Mesothelial cell of epicardium (in vitro differentiated cells): Measurements from ENCODE around the gene PRAMEF8. TPM values are rescaled to one million over a fixed set of nuclear protein-coding genes. Genes with fewer than 3 reads are reported as not detected.
"Not testable (repeated sequence)": the region's sequence is repeated elsewhere in the genome, so short reads cannot be mapped to it uniquely, and the experiment has no call there.

Experiments
- DNase-seq, 2 experiments: peaks; one replicate each; pipeline ENCODE4 v3.0.0; 2021; ENCODE audit warnings: low spot score in 2 of 2; ENCODE audit not compliant: unreplicated experiment in 2 of 2
- H3K27ac Mint-ChIP-seq: 2 replicates; pipeline ENCODE4 v1.8.0; 2021; ENCODE audit warnings: mixed read lengths
- H3K27me3 Mint-ChIP-seq: 2 replicates; pipeline ENCODE4 v1.8.0; 2021; ENCODE audit warnings: low read depth, mixed read lengths
- H3K36me3 Mint-ChIP-seq: 2 replicates; pipeline ENCODE4 v1.8.0; 2021; ENCODE audit warnings: mixed read lengths
- H3K4me1 Mint-ChIP-seq: 2 replicates; pipeline ENCODE4 v1.8.0; 2021; ENCODE audit warnings: mixed read lengths
- H3K4me3 Mint-ChIP-seq: 2 replicates; pipeline ENCODE4 v1.8.0; 2021; ENCODE audit warnings: mild to moderate bottlenecking, moderate library complexity, mixed read lengths
- H3K9me3 Mint-ChIP-seq: 2 replicates; pipeline ENCODE4 v1.8.0; 2021; ENCODE audit warnings: mixed read lengths
- total RNA-seq: library from RNA; stranded (reverse); gene quantifications from 3 replicates; pipeline ENCODE4 v1.2.1, GENCODE V29; 2021

Gene PRAMEF8
- not detected in 3 replicates for total RNA-seq

DNA sequence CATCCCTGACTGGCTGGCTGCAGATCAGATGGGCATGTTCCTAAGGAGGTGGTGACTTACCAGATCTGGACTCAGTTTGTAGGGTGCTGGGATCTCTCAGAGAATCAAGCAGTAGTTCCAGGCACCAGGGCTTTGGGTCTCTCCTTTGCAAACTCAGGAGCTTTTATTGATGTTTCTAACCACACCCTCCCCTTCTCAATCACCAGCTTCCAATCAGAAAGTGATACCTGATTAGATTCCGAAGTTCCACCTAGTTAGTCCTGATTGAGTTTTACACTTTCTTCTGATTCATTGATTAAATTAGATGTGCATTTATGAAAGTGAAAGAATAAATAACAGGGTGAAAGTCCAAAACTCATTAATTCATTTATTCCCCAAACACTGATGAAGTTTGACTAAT lies at the start of gene PRAMEF8:
PRAMEF8 (minus strand) TSS at position 101 of the 400 bp plus-strand sequence. CDS start 1,046 bp downstream, outside the sequence.
- not testable (repeated sequence) for H3K27ac Mint-ChIP-seq, H3K4me1 Mint-ChIP-seq, H3K9me3 Mint-ChIP-seq, H3K4me3 Mint-ChIP-seq, H3K27me3 Mint-ChIP-seq, H3K36me3 Mint-ChIP-seq, DNase-seq

GRCh38 chr1:13315281-13315680 lies 30.3 kb upstream of the PRAMEF8 start, which contains the start of gene PRAMEF15:
Gene PRAMEF15 (plus strand): TSS chr1:13315581. CDS start chr1:13318408, 2,827 bp downstream.
- H3K4me1 Mint-ChIP-seq, H3K36me3 Mint-ChIP-seq, DNase-seq, H3K4me3 Mint-ChIP-seq, H3K27ac Mint-ChIP-seq, H3K27me3 Mint-ChIP-seq: not testable (repeated sequence)
- peaks cover 13% of the 10 kb centered on the region for H3K9me3 Mint-ChIP-seq

DNA sequence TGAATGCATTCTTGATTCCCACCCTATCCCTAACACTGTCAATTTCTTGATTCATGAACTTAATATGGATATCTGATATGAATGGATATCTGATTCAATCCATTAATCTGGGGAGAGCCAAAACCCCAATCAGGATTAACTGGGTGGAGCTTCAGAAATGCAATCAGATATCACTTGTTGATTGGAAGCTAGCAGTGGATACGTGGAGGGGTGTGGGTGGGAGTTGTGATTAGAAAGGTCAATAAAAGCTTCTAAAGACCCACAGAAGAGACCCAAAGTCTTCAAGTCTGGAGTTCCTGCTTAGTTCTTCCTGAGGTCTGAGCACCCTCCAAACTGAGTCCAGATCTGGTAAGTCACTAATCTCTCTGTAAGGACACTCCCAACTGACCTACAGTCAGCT lies 18.3 kb upstream of the PRAMEF8 start, which contains the start of gene PRAMEF33:
PRAMEF33 (plus strand) TSS at position 301 of the 400 bp plus-strand sequence. CDS start 2,416 bp downstream, outside the sequence.
- not testable (repeated sequence) for DNase-seq, H3K4me3 Mint-ChIP-seq, H3K27ac Mint-ChIP-seq, H3K4me1 Mint-ChIP-seq, H3K36me3 Mint-ChIP-seq, H3K27me3 Mint-ChIP-seq, H3K9me3 Mint-ChIP-seq

DNA sequence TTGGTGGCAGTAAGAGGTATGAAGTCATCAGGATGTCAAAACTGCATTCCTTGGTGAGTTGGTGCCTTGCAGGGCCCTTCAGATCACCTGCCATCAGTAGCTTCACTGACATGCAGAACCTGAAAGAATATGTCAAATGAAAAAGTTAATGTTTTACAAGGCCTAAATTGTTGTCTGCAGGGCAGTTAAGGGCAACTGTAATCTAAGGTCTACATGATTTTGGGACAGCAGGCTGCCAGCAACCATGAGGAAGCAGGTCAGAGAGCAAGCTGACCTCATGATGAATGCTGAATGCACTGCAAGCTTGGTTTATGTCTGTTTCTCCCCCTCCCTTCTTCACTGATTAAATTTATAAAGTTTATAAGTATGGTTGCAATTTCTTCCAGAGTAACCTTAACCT lies 17.3 kb upstream of the PRAMEF8 start:
- not testable (repeated sequence) for H3K9me3 Mint-ChIP-seq, H3K36me3 Mint-ChIP-seq, DNase-seq, H3K4me1 Mint-ChIP-seq, H3K27ac Mint-ChIP-seq, H3K27me3 Mint-ChIP-seq, H3K4me3 Mint-ChIP-seq

DNA sequence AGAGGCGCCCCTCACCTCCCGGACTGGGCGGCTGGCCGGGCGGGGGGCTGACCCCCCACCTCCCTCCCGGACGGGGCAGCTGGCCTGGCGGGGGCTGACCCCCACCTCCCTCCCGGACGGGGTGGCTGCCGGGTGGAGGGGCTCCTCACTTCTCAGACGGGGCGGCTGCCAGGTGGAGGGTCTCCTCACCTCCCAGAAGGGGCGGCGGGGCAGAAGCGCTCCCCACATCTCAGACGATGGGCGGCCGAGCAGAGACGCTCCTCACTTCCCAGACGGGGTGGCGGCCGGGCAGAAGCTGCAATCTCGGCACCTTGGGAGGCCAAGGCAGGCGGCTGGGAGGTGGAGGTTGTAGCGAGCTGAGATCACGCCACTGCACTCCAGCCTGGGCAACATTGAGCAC lies 13.8 kb upstream of the PRAMEF8 start:
- not testable (repeated sequence) for H3K9me3 Mint-ChIP-seq

DNA sequence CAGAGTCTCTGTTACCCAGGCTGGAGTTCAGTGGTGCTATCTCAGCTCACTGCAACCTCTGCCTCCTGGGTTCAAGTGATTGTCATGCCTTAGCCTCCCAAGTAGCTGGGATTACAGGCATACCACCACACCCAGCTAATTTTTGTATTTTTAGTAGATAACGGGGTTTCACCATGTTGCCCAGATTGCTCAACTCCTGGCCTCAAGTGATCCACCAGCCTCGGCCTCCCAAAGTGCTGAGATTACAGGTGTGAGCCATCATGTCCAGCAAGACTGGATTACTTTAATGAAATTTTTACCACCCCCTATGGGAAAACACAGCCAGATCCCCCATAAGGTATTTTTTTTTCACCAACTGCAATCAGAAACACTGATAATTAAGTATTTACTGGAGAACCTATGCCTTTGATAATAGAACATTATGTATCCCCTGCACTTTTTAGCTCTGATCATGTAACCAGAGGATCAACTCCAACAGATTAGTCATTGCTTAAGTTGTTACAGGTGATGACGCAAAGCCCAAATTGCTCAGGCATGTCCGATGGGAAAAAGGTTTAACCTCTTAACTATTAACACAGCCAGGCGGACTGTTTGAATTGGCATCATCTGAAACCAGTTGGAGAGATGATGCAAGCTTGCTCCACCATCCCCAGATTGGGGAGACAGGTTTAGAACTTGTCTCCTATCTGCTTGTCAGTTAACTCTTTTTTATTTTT lies 12.4 kb upstream of the PRAMEF8 start:
- H3K4me3 Mint-ChIP-seq, H3K4me1 Mint-ChIP-seq, H3K27me3 Mint-ChIP-seq, H3K9me3 Mint-ChIP-seq, DNase-seq, H3K27ac Mint-ChIP-seq, H3K36me3 Mint-ChIP-seq: not testable (repeated sequence)

More for the DNA sequence above, 13.8 kb upstream of the PRAMEF8 start:
- not testable (repeated sequence) for H3K4me3 Mint-ChIP-seq, H3K36me3 Mint-ChIP-seq, H3K4me1 Mint-ChIP-seq, DNase-seq, H3K27ac Mint-ChIP-seq, H3K27me3 Mint-ChIP-seq

DNA sequence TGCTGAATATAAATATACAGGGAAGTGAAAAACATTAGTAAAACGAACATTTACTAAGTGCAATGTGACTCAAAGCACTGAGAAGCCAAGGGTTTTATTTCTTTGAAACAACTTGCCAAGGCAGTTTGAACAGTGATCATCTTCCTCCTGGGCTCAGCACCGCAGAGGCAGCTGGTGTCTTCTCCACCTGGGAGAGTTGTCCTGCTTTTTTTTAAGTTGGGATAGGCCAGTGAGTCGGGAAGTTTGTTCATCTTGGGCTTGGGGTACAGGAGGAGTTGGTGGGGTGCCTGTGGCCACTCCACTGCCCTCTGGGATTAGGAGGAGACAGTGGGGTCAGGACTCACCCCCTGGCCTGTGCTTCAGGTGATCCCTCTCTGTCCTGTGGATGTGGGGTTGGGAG lies 4.1 kb upstream of the PRAMEF8 start:
- H3K9me3 Mint-ChIP-seq, H3K27me3 Mint-ChIP-seq: not testable (repeated sequence)

DNA sequence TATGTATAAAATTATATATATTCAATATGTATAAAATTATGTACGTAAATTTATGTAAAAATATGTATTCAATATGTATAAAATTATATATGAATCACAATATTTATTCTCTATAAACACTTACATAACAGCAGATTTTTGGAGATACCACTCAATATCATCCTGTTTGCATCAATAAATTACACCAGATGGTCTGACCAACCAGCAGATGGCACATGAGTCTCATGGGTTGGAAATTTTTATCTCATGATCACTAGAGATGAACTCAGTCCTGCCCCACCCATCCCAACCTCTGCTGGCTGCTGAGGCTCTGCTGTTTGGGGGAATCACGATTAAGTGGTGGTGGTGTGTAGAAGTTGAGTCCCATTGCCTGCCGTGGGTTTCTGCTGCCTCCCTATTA lies 5.3 kb downstream of the PRAMEF8 start:
- H3K4me1 Mint-ChIP-seq, H3K36me3 Mint-ChIP-seq, H3K4me3 Mint-ChIP-seq, DNase-seq, H3K9me3 Mint-ChIP-seq, H3K27ac Mint-ChIP-seq, H3K27me3 Mint-ChIP-seq: not testable (repeated sequence)

More for the DNA sequence above, 4.1 kb upstream of the PRAMEF8 start:
- not testable (repeated sequence) for DNase-seq, H3K27ac Mint-ChIP-seq, H3K36me3 Mint-ChIP-seq, H3K4me3 Mint-ChIP-seq, H3K4me1 Mint-ChIP-seq

DNA sequence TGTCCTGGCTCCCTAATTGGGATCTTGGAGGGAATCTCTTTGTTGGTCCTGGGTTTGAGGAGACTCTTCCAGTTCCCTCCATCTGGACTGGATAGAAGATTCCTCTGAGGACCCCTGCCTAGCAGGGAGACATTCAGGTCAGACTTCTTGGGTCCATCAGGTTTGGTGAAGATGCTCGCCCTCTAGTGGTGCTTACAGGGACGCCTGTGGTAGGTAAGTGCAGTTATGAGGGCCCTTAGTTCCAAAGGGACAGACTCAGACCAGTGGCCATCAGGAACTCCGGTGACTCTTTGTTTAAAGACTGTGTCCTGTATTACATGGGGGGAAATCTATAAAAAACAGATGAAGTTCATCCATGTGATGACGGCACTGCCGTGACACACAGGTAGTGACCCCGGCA lies 7.9 kb downstream of the PRAMEF8 start:
- not testable (repeated sequence) for H3K9me3 Mint-ChIP-seq, H3K27me3 Mint-ChIP-seq, DNase-seq, H3K36me3 Mint-ChIP-seq, H3K4me3 Mint-ChIP-seq, H3K27ac Mint-ChIP-seq, H3K4me1 Mint-ChIP-seq

GRCh38 chr1:13265124-13265523 lies 19.8 kb downstream of the PRAMEF8 start:
- H3K27ac Mint-ChIP-seq, H3K4me3 Mint-ChIP-seq, H3K36me3 Mint-ChIP-seq, H3K27me3 Mint-ChIP-seq, H3K4me1 Mint-ChIP-seq, DNase-seq, H3K9me3 Mint-ChIP-seq: not testable (repeated sequence)

- not testable (repeated sequence) for DNase-seq, H3K27me3 Mint-ChIP-seq, H3K4me3 Mint-ChIP-seq, H3K4me1 Mint-ChIP-seq, H3K9me3 Mint-ChIP-seq, H3K36me3 Mint-ChIP-seq, H3K27ac Mint-ChIP-seq
Measured at GRCh38 chr1:13253898-13254297, 31.0 kb downstream of the PRAMEF8 start, which contains the start of gene PRAMEF5. Gene PRAMEF5 (plus strand): TSS chr1:13254198. CDS start chr1:13259269, 5,071 bp downstream.

- H3K36me3 Mint-ChIP-seq, H3K4me3 Mint-ChIP-seq, DNase-seq, H3K27ac Mint-ChIP-seq, H3K27me3 Mint-ChIP-seq, H3K4me1 Mint-ChIP-seq: not testable (repeated sequence)
- H3K9me3 Mint-ChIP-seq, result peaks cover 31% of the 10 kb centered on the region
Measured at GRCh38 chr1:13247122-13247521, 37.8 kb downstream of the PRAMEF8 start.

DNA sequence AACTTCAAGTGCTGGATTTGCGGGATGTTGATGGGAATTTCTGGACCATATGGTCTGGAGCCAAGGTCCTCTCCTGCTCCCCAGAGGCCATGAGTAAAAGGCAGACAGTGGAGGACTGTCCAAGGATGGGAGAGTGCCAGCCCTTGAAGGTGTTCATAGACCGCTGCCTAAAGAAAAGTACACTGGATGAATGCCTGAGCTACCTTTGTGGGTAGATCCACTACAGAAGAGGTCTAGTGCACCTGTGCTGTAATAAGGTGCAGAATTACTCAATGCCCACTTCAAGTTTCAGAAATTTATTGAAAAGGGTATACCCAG lies 38.4 kb downstream of the PRAMEF8 start:
- not testable (repeated sequence) for H3K27ac Mint-ChIP-seq, DNase-seq, H3K4me3 Mint-ChIP-seq, H3K36me3 Mint-ChIP-seq, H3K27me3 Mint-ChIP-seq, H3K4me1 Mint-ChIP-seq
- H3K9me3 Mint-ChIP-seq, result peaks cover 32% of the 10 kb centered on the region

DNA sequence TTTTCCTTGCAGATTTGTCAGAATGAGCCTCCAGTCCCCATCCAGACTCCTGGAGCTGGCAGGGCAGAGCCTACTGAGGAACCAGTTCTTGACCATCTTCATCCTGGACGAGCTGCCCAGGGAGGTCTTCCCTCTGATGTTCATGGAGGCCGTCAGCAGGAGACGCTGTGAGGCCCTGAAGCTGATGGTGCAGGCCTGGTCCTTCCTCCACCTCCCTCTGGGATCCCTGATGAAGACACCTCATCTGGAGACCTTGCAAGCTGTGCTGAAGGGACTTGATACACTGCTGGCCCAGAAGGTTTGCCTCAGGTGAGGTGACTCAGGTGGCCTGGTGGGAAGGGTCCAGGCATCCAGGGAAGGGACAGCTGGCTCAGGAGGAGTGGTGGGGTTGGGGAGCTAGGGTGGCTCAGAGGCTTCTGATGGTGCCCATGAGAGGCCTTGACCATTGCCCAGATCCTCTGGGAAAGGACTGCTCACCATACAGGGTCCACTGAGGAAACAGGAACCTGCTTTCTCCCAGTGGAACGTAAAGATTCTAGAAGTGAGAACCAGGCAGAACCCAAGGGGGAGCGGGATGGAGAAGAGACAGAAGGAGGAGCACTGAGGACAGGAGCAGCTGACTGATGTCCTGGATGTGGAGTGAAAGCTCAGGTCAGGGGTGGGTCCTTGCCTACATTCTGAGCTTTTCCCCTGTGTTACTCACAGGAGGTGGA lies 38.9 kb downstream of the PRAMEF8 start:
- H3K36me3 Mint-ChIP-seq, H3K27ac Mint-ChIP-seq, H3K4me3 Mint-ChIP-seq, DNase-seq, H3K27me3 Mint-ChIP-seq, H3K4me1 Mint-ChIP-seq: not testable (repeated sequence)
- H3K9me3 Mint-ChIP-seq, result peaks cover 37% of the 10 kb centered on the region
